Hematopoietic multipotent progenitor cell treated with erythropoietin and hydrocortisone succinate and interleukin-3 and kit ligand, for 4 days (in vitro differentiated cells): ENCODE data around the gene BHLHE40.

Experiments used
- DNase-seq: peaks from one replicate; pipeline ENCODE4 v3.0.0-alpha.2; 2015

Gene BHLHE40

DNA sequence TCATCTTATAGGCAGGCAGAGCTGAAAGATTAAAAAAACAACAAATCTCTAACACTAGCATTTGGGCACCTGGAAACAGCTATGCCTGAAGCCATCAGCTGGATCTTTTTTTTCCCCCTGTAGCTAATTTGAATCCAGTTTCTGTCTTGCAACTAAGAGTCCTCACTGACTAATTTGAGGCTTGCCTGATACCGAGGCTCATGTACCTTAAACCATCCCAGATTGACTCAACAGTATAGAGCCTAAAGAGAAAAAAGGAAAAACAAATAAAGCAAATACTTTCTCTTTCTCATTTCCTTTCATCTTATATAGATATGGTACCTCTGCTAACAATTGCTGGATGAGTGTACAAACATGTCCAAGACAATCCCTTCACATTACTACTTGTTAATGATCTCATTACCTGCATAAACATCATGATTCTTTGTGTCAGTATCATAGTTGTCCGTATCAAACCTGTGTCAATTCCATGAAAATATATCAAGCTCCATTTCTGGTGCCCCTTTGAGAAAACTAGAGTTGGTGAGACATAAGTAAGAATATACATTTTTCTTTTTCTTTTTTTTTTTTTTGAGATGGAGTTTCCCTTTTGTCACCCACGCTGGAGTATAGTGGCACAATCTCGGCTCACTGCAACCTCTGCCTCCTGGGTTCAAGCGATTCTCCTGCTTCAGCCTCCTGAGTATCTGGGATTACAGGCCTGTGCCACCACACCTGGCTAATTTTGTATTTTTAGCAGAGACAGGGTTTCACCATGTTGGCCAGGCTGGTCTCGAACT is 43.1 kb downstream of the BHLHE40 start:
- DNase-seq, result no peak

DNA sequence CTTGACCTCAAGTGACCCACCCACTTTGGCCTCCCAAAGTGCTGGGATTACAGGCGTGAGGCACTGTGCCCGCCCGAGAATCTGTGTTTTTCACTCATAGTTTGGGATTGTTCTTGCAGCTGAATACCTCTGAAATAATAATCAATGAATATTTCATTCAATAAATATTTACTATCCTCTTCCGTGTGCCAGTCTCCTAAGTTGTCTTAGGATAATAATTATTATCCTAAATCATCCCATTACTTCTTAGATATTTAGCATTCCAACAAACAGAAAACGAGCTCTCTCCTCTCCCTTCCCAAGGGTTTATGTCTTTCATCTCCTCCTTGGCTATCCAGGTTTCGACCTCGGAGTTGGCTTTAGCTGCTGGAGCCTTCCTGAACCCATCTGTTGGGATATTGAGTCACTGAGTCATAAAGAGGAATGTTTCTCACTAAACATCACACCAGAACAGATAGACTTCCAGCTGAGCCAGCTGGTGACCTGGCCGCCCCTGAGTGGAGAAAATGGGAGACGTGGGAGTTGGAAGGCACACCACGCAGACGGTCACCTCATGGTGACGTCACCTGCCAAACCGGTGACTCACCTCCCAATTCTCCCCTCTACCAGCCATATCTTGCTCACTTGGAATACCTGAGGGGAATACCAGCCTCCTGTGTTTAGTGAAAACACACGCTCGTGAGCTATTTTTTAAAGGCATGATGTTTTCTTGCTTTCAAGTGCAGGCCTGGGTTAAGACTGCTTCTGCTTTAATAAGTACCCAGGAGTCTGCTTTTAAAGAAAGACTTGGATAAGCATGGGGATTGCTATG is 43.9 kb downstream of the BHLHE40 start:
- DNase-seq, result no peak

DNA sequence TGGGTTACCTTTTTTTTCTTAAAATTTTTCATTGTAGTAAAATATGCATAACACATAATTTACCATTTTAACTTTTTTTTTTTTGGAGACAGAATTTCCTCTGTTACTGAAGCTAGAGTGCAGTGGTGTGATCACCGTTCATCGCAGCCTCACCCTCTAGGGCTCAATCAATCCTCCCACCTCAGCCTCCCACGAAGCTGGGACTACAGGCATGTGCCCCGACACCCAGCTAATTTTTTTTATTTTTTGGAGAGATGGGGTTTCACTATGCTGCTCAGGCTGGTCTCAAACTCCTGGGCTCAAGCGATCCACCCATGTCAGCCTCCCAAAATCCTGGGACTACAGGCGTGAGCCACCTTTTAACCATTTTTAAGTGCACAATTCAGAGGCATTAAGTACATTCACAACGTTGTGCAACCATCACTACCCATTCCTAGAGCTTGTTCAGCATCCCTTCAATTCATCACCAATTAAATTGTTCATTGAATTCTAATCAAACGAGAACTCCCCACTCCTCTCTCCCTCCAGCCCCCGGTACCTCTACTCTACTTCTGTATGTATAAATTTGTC is 44.6 kb downstream of the BHLHE40 start:
- DNase-seq, result no peak

DNA sequence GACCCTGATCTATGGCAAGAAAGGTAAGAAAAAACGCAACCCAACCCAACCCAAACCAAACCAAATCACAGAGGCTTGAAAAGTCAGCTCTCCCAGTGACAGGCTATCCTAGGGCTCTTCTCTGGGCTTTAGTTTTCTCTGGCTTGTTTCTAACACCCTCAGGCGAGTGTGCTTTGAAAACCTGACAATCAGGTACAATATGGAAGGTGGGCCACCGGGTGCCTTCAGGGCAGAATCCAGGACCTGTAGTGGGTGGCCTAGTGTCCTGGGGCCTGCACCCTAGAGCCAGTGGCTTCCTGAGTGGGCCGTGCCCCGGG is 46.8 kb downstream of the BHLHE40 start:
- DNase-seq, result no peak

DNA sequence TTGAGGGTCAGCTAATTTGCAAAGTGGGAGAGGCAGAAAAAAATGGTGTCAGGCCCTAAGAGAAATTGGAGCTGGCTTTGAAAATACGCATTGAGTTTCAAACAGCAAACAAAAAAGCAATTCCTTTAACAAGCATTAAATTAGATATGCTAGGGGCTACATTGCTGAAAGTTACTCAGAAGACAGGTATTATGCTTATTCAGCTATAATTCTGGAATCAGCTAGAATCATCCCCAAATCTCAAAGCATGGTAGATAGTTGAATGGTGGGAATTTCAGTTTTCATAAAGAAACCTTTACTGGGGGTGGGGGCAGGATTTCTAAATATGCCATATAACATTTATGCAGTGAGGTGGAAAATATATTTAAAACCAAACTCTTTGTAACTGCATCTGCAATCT is 50.5 kb downstream of the BHLHE40 start:
- DNase-seq, result no peak

DNA sequence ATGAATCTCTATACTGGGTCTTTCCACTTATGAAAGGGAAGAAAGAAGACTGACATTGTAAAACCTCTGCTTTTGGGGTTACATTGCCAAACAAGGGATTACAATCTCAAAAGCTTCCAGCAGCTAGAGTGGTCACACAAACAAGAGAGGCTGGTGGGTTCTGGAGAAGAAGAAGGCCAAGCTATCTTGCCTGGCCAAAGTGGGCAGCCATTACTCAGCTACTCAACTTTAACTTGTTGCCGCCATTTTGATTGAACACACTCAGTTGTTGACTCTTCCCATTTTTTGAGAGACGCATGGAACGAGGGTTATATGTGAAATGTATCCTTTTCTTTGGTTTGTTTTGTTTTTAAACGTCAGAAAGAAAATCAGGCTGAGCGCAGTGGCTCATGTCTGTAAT is 50.9 kb downstream of the BHLHE40 start:
- DNase-seq, result no peak

DNA sequence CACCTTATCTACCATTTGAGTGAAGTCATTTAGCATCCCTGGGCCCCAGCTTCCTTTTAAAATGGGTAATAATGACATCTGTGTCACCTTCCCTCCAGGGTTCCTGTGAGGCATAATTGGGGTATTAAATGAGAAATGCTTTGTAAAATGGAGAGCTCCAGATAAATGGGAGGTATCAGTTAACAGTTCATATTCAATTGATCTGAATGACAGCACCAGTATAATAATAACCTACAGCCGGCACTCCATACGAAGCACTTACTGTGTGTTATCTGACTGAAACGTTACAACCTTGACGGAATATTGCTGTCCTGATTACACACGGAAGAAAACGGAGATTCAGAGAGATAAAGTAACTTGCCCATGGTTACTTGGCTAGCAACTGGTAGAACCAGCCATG is 53.6 kb downstream of the BHLHE40 start:
- DNase-seq, result no peak
